GM18499 (cell line): Measurements from ENCODE around the gene OCIAD1.
"Not testable (repeated sequence)": the region's sequence is repeated elsewhere in the genome, so short reads cannot be mapped to it uniquely, and the experiment has no call there.

ENCODE experiments used
- ATAC-seq: cut with Tn5 transposase; IDR thresholded peaks from one replicate; pipeline ENCODE4 v1.9.1; 2021; ENCODE audit warnings: moderate number of reproducible peaks; ENCODE audit not compliant: insufficient read depth, unreplicated experiment

OCIAD1 gene

GRCh38 chr4:48816297-48816696 is 14.6 kb upstream of the OCIAD1 start:
- ATAC-seq: not testable (repeated sequence)

- no peak for ATAC-seq
Measured at GRCh38 chr4:48816971-48817370, 13.9 kb upstream of the OCIAD1 start.

- not testable (repeated sequence) for ATAC-seq
Measured at GRCh38 chr4:48821431-48821830, 9.5 kb upstream of the OCIAD1 start.

GRCh38 chr4:48827622-48828021 is 3.3 kb upstream of the OCIAD1 start:
- ATAC-seq: no peak

DNA sequence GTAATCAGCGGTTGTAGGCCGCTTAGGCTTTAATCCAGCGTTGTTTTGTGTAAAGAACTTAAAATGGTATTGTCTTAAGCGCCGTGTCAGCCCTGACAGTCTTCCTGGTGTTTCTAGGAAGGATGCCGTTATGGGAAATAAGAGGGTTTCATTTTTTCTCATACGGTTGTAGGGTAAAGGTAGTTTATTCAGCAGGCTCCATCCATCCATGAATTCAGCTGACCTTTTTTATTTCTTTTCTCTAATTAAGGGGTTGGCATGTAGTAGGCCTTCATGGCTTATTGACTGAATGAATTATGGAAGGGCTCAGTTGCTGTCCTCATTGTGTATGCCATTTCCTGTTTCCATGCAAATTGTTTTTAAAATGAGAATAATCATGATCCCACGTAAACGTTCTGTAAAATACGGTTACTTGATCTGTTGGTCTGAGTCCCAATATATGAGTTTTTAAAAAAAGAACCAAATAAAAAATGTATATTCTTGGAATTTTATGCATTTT is 693 bp downstream of the OCIAD1 start:
- ATAC-seq: no peak

DNA sequence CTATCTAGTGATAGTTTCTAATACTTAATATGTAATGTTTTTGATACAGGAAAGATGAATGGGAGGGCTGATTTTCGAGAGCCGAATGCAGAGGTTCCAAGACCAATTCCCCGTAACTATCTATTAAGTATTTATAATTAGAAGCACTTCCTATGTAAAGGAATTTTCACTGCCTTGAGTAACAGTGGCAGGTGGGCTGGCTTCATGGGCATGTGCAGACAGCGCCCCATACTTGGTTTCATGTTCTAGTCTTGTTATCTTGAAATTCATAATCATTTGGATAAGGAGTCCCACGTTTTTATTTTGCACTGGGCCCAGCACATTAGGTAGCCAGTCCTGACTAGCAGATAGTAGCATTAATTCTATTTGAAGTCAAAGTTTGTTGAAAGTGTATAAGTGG is 1.7 kb downstream of the OCIAD1 start:
- ATAC-seq: no peak

DNA sequence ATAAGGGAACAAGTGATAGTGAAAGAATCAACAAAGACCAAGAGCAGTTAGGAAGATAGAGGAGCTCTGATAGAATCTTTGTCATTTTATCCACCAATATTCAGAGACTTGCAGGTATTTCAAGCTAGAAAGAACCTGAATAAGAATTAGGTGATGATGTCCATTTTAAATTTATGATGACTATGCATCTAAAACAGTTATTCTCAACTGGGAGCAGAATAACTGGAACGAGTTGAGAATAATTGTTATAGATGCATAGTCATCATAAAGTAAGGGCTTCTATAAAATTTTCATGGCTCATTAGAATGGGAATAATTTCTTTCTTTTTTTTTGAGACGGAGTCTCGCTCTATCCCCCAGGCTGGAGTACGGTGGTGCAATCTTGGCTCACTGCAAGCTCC is 5.8 kb downstream of the OCIAD1 start:
- ATAC-seq: no peak

GRCh38 chr4:48841045-48841827 is 10.3 kb downstream of the OCIAD1 start:
- ATAC-seq: no peak

GRCh38 chr4:48844843-48845242 is 14.0 kb downstream of the OCIAD1 start:
- no peak for ATAC-seq

DNA sequence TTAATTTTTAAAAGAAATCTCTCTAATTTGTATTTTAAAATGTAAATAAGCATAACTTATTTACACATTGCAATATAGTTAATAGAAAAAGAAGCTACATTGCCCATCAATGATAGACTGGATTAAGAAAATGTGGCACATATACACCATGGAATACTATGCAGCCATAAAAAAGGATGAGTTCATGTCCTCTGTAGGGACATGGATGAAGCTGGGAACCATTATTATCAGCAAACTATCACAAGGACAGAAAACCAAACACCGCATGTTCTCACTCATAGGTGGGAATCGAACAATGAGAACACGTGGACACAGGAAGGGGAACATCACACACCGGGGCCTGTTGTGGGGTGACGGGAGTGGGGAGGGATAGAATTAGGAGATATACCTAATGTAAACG is 17.9 kb downstream of the OCIAD1 start:
- ATAC-seq: not testable (repeated sequence)

GRCh38 chr4:48851651-48852050 is 20.8 kb downstream of the OCIAD1 start:
- no peak for ATAC-seq

- ATAC-seq: no peak
Measured at GRCh38 chr4:48853604-48854394, 22.9 kb downstream of the OCIAD1 start.

- ATAC-seq: no peak
Measured at GRCh38 chr4:48854395-48854683, 23.5 kb downstream of the OCIAD1 start.

DNA sequence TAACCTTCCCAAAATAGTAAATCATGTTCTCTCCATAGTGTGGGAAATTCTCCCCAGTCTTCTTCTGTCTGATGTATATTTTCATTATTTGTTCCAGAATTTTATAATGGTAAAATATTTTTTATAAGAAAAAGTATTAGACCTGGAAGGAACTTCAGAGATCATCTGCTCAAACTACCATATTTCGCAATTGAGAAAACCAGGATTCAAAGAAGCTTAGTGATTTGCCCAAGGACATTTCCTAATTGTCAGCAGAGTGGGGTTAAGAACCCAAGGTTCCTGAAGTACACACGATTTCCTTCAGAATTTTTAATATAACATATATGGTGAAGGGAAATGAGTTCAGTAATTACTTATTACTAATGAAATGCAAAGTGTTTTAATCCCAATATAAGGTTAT is 24.1 kb downstream of the OCIAD1 start:
- ATAC-seq: no peak

DNA sequence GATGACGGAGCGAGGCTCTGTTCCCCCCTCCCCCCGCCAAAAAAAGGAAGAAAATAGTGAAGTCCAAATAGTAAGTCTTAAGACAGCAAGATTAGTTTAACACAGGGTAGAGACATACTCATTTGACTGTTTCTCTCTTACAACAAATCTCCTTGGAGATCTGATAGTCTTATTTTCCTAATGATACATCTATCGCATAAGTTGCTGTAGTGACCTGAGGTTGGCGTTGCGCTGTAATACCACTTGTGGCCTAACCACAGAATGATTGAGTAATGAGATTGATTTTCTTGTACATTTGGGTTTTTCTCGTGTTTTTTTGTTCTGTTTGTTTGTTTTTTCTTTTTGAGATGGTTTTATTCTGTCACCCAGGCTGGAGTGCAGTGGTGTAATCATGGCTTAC is 27.2 kb downstream of the OCIAD1 start:
- ATAC-seq: no peak

DNA sequence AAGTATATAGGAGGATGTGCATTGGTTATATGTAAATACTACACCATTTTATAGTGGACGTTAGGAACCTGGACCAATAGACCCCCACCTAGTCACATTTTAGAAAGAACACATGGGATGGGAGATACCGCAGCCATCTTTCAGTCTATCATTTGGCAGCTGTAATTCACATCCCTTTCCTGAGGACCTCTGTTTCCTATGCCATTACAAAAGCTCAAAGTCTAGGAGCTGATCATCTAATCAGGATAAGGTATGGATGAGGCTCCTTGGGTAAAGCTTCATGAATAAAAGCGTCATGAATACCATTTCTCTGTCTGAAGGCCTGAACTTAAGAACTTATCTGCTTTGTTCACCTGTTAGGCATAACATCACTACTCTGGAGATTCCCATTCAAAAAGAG is 31.1 kb downstream of the OCIAD1 start:
- ATAC-seq: no peak

GRCh38 chr4:48862661-48863060 is 31.8 kb downstream of the OCIAD1 start:
- ATAC-seq: no peak

DNA sequence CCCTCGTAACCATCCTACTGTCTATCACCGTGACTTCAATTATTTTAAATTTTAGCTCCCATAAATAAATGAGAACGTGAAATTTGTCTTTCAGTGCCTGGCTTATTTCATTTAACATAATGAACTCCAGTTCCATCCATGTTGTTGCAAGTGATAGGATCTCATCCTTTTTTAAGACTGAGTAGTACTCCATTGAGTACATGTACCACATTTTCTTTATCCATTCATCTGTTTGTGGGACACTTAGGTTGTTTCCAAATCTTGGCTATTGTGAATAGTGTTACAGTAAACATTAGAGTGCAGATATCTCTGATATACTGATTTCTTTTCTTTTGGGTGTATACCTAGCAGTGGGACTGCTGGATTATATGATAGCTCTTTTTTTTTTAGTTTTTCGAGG is 32.8 kb downstream of the OCIAD1 start:
- no peak for ATAC-seq

- not testable (repeated sequence) for ATAC-seq
Measured at GRCh38 chr4:48864696-48865095, 33.8 kb downstream of the OCIAD1 start.

- ATAC-seq: no peak
Measured at GRCh38 chr4:48877827-48878535, 47.1 kb downstream of the OCIAD1 start.
